SH-SY5Y (cell line): ENCODE data around the gene SLC35E3.

Experiments
- GATA2 ChIP-seq: IDR thresholded peaks from 2 replicates; pipeline ENCODE4 v1.6.1; 2011; ENCODE audit warnings: mild to moderate bottlenecking, low read depth, low read length
- GATA3 ChIP-seq: IDR thresholded peaks from 2 replicates; pipeline ENCODE4 v1.6.1; 2011; ENCODE audit warnings: low read depth, mild to moderate bottlenecking, low read length, moderate library complexity

DNA sequence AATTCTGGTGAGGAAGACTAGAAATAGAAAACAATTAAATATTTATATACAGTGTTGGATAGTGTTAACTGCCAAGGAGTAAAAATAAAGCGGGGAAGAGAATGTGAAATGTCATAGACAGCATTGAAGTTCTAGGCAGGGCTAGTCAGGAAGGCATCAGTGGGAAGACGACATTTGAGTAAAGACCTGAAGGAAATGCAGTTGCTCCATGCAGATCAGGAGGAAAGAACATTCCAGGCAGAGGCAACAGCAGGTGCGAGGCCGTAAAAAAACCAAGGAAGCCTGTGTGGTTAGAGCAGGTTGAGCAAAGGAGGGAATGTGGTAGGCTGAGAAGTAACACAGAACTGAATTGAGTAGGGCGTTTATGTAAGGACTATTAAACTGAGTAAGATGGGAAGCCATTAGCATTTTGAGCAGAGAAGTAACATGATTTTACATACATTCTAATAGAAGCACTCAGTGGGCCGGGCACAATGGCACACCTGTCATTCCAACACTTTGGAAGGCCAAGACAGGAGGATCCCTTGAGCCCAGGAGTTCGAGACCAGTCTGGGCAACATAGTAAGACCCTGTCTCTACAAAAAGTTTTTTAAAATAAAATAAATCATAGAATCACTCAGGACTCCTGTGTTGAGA lies 14.9 kb downstream of the SLC35E3 start:
- TF ChIP-seq GATA2 (no peak), GATA3 (no peak)
